ENCODE results near the gene IRX3.

IRX3 gene

GRCh38 chr16:54240271-54241129 is 46.1 kb downstream of the IRX3 start:
- no peak for FAIRE-seq
- DNase-seq (ENCODE audit: insufficient read length, low spot score) = no peak

DNA sequence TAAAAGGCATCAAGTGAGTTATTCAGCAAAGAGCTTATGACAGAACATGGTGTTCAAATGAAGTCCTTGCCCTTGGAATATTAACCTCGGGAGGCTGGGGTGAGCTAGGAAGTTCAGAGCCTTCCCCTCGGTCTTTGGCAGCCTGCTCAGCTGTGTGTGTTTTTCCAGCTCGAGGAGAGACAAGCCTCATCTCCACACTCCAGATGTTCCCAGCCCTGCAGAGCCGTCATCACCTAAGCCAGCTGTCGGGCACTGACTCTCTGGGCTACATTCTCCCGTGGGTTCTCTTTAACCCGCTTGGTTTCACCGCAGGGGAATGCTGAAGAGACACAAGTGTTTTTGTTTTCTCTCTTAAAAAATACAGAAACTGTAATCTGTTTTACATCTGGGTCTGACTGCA is 47.1 kb downstream of the IRX3 start:
- DNase-seq (ENCODE audit: insufficient read length, low spot score) (no peak), FAIRE-seq (no peak)

DNA sequence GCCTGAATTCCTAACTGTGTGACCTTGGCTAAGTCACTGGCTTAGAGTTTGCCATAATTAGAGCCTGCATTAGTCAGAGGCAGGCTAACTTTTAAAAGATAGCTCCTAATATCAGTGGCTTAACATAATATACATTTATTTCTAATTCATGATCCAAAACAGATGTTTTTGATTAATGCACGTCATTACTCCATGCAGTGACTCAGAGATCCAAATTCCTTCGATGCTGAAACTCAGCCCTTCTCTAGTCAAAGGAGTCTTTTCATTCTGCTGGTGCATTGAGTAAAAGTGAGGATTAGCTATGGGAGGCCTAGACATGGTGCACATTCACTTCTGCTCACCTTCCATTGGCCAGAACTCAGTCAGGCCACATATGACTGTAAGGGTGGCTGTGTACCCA is 49.8 kb downstream of the IRX3 start:
- FAIRE-seq = no peak

GRCh38 chr16:54233615-54234014 is 53.0 kb downstream of the IRX3 start:
- FAIRE-seq = no peak
- DNase-seq (ENCODE audit: insufficient read length, low spot score) = no peak

More for the DNA sequence above, 49.8 kb downstream of the IRX3 start:
- no peak for DNase-seq (ENCODE audit: insufficient read length, low spot score)
